Inferior parietal cortex (tissue), 1 donor: ENCODE data around the gene PHOSPHO1.

ENCODE experiments used
- DNase-seq: peaks from one replicate; pipeline ENCODE4 v3.0.0-alpha.2; 2016; ENCODE audit errors: extremely low spot score

Gene PHOSPHO1

DNA sequence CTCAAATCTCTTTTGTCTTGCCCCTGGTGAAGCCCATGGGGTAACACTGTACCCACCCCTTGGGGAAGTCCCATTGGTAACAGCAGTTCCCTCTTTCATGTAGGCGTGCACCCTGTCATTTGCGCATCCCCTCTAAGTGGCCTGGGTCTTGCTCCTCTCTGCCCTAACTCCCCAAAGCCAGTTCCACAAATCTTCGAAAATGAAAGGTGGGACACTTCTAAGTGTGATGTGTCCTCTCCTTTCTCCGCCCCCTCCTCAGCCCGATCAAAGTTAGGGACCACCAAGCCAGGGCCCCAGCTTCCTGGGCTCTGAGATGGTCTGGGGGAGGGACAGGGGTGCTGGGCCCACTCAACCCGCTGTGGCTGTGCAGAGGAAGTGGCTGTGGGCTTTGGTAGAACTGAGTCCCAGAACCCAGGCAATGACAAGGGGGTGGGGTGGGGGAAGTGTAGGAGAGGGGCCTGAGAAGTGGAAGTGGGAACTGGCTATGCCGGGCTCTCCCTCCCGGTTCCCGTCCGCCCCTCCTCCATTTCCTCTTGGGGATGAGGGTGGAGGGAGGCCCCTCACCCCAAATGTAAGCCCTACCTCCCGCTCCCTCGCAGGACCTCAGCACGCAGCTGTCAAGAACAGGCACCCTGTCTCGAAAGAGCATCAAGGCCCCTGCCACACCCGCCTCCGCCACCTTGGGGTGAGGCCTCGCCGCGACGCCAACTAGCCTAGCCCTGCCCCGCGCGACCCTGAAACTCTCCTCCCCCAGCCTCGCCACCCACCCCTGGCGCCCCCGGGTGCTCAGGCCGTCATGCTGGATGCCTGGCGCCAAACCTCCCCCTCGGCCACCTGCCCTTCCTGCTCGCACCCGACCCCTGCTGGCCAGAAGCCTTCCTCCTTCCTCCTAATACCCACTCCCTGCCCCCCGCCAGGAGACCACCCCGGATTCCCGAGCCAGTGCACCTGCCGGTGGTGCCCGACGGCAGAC is 11.4 kb downstream of the PHOSPHO1 start:
- no peak for DNase-seq

DNA sequence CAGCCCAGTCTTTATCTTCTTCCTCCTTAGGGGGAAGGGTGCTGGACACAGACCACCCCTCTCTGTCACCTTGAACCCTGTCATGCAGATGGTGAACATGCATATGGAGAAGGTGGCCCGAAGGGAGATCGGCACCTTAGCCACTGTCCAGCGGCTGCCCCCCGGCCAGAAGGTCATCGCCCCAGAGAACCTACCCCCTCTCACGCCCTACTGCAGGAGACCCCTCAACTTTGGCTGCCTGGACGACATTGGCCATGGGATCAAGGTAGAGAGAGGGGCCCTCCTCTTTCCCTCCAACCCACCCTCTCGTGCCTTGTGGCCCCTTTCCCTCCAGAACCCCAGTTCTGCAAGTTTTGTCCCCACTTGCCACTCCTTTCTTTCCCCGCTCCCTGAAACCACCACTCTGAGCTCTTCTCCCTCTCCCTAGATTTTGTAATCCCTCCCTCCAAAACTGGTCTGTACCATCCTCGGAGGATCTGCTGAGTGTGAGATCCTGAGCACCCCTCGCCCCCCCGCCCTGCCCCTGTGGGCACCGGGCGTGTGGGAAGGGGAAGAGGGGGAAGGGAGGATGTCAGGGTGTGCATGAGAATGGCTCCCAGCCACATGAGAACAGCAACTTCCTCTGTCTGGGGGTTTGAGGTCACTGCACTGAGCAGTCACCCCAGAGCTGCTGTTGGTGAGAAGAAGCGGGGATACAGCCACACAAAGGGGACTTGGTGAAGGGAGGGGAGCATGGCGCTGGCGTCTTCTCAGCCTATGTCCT is 12.8 kb downstream of the PHOSPHO1 start:
- no peak for DNase-seq

DNA sequence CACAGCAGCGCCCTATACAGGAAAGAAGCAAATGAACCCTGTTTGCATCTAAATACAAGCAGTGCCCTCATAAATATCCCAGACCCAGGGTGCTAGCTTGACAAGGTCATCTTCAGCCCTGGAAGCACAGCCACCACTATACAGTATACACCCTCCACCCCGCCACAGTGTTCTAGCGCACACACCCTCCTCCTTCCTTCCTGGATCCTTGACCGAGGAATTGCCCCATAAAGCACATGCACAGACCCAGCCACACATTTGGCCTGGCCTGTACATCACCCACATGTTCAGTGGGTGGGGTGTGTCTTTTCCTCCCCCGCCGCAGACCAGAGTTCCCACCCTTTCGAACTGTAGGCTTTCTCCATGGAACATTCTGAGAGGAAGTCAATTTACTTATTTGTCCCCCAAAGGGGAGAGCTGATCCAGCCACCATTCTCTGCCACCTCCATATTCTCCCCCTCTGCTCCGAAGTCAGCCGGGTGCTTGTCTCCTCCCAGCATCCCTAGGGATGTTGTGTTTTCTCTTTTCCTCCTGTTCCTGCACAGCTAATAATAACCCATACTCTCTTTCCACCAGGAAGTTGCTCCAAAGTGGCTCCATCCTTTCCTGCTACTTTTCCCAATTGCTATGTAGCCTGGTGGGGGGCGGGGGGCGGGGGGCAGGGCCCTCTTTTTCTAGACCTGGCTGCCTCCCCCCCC is 13.5 kb downstream of the PHOSPHO1 start:
- DNase-seq: no peak

DNA sequence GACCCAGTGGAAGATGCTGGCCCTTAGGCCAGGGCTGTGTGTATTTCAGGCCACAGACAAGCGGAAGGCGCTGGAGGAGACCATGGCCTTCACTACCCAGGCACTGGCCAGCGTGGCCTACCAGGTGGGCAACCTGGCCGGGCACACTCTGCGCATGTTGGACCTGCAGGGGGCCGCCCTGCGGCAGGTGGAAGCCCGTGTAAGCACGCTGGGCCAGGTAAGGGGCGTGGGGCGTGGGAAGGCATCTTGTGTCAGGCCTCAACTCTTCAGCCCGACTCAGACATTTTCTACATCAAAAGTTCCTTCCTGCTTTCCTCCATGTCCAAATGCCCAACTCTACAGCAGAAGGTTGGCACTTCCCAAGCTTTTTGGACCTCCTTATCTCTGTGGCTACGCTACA is 14.1 kb downstream of the PHOSPHO1 start:
- DNase-seq: no peak

DNA sequence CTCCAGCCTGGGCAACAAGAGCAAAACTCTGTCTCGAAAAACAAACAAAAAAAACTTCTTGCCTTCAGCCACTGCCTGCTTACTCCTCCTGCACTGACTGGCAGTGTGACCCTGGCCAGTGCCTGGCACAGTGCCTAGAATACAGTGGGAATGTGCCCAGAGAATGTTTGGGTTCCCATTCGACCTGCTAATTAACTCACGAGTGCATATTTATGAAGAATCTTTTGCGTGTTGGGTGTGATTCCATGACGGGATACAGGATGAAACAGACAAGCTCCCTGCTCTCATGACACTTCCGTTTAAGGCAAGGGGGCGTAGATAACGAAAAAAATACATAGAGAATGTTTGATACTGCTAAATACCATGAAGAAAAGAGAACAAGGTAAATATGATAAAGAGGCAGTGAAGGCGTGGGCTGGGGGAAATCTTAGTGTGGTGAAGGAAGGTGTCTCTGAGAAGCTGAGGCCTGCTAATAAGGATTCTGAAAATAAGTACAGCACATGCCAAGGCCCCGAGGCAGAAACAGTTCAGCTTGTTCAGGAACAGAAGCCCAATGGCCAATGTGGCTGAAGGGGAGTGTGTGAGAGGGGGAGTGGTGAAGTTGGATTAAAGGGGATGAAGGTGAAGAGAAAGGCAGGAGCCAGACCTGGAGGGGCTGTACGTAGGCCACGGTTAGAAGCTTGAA is 15.8 kb downstream of the PHOSPHO1 start:
- no peak for DNase-seq

DNA sequence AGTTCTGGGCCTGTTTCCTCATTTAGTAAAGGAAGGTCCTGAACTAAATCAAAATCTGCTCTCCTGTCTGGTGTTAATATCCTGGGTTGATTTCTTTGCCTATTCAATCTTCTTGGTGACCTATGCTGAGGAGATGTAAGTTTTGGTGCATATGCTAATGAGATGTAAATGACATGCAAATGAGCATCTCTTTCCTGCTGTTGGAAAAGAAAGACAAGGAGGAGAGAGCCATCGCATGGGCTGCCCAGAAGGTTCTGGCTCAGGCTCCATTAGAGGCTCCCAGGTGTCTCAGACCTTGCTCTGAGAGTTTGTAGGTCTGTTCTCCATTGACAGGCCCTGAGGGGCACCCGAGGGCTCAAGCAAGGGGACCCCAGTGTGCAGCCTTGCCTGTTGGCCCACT is 16.7 kb downstream of the PHOSPHO1 start:
- no peak for DNase-seq

DNA sequence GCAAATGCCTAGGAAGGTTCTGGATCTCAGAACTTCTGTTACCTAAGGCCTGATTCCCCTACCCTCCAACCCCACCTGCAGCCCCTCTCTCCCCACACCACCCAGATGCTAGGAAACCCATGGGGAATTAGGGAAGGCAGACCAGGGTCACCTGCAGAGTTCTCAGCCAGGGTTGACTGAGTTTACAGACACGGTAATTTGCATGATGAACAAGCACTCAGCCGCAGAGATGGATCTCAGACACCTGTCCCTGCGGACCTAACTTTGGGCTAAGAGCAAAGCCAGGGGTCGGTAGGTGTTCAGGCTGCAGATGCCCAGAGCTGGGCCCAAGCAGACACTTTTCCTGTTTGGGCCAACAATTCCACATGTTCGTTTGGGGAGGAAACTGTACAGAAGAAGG is 17.2 kb downstream of the PHOSPHO1 start:
- no peak for DNase-seq

DNA sequence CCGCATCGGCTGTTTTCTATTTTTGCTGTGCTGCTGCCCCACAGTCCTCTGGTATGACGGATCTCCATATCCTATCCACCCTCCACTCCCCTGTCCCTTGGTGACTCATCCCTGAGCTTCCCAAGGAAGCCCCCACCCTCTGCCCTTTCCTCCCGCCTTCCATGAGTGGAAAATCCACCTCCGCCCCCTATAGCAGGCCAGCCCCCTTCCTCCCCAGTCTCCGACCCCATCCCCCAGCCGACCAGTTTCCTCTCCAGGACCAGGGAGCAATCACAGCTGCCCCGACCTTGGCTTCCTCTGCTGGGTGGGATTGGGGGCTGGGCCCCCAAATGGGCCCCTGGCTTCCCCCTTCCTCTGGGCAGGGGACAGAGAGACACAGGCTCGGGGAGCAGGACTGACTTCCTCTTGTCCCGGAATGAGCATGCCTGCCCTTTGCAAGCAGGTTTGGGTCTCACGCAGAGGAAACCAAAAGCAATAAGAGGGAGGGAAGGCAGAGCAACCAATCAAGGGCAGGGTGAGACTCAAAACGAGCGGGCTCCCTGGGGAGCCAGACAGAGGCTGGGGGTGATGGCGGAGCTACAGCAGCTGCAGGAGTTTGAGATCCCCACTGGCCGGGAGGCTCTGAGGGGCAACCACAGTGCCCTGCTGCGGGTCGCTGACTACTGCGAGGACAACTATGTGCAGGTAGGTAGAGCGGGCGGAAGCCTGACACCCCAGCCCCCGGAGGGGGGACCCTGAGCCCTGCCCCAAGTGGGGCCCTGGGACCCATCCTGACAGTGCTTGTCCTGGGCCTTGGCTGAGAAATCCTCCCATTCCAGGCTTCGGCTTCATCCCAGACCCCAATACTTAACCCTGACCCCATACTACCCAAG is 20.2 kb downstream of the PHOSPHO1 start, which contains the start of the genes ABI3 and GNGT2:
ABI3 (plus strand) TSS at position 550 of the 872 bp plus-strand sequence; CDS start at position 568, 18 bp downstream.
GNGT2 (minus strand) TSS at position 417 of the 872 bp plus-strand sequence. CDS start 3,152 bp downstream, outside the sequence.
- DNase-seq: no peak

DNA sequence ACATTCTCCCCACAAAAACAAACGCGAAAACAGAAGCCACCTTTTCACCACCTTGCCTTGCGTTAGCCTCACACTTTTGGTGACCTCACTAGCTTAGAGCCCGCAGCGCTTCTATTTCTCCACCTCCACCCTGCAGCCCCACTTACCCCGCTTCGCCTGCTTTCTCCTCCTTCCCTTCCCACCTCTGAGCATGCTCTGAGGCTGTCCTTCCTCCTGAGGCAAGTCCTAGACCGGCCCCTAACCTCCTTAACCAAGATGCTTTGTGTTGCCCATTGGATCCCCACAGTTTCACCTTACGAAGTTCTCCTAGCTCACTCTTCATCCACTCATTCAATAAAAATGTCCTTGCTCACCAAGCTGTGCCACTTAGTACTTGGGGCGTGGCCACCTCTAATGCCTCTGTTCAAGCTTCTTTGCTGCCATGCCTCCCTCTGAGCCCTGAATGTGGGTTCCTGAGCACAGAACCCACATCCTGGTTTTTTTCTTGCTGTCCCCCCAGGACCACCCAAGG is 21.5 kb downstream of the PHOSPHO1 start:
- DNase-seq: no peak

DNA sequence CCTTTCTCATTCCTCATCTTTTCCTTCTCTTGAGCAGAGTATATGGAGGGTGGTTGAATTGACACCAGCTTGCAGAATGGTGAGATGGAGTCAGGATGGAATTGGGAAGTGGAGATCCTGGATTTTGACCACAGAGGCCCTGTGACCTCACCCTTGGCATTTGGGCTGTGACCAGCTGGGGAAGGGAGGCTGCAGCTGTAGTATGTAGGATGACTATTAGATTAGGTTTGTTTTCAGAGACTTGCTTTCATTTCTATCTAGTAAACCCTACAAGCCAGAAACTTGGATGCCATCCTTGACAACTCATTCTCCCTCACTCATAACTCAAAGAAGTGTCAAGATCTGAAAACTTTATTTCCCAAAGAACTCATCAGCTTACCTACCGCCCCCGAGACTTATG is 26.1 kb downstream of the PHOSPHO1 start:
- DNase-seq: no peak

DNA sequence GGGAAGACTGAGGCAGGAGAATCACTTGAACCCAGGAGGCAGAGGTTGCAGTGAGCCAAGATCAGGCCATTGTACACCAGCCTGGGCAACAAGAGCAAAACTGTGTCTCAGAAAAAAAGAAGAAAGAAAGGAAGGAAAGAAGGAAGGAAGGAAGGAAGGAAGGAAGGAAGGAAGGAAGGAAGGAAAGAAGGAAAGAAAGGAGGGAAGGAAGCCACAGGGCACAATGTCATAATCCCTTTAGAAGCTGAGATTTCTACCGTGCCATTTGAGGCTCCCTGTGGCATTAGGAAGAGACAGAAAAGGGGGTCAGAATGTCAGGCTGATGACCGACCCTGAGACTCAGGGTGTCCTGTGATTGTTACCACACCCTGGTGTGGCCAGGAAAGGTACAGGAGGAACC is 26.8 kb downstream of the PHOSPHO1 start:
- no peak for DNase-seq

DNA sequence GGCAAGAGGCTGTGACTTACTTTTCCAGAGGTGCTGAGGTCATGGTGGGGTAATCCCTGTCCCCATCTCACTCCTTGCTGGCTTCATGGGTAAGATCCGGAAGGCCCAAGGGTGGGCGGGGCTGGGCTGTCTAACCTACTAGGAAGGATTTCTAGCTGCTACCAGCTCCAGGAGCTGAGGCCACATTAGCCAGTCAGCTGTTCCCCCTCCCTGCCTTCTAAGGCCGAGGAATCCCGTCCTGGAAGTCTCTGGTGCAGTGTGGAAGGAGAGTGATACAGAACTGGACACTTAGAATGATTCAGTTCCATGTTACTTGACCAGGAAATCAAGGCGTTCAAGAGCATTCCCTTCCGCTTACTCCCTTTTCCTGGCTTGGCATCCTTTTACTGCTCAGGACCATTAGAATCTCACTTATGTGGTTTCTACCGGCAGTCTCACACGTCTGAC is 29.1 kb downstream of the PHOSPHO1 start:
- DNase-seq: no peak

DNA sequence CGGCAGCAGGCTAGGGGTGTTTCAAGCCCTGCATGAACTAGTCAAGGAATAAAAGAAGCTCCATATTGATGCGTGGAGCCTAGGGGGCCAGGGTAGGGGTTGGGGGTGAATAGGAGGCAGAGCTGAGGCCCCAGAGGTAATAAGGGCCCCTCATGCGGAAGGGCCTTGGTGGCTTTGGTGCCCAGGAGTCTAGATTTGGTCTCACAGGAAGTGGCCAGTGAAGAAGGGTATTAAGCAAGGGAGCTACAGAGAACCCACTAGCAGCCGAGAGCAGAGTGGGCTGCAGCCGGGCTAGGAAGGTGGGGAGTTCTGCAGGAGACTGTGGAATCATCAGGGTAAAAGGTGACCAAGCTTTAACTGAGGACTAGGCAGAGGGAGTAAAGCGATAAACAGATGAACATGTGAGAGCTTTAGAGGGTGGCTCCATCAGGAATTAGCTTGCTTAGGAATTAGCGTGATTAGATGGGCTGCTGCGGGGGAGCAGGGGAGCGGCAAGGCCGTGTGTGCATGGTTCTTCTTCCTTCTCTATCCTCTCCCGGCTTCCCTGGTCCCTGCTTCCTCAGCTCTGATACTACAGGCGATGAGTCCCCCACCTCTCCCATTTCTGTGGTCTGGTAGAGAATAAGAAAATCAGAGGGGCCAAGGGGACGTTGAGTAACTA is 30.0 kb downstream of the PHOSPHO1 start:
- DNase-seq: no peak

DNA sequence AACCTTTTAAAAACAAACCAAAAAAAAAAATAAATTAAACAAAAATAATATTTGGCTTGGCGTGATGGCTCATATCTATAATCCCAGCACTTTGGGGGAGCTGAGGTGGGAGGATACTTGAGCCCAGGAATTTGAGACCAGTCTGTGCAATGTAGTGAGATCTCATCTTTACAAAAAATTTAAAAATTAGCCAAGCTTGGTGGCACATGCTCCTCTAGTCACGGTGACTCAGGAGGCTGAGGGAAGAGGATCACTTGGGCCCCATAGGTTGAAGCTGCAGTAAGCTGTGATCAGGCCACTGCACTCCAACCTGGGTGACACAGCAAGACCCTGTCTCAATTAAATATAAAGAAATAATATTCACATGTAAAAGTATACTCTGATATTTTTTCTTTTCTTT is 32.4 kb downstream of the PHOSPHO1 start:
- DNase-seq: no peak

DNA sequence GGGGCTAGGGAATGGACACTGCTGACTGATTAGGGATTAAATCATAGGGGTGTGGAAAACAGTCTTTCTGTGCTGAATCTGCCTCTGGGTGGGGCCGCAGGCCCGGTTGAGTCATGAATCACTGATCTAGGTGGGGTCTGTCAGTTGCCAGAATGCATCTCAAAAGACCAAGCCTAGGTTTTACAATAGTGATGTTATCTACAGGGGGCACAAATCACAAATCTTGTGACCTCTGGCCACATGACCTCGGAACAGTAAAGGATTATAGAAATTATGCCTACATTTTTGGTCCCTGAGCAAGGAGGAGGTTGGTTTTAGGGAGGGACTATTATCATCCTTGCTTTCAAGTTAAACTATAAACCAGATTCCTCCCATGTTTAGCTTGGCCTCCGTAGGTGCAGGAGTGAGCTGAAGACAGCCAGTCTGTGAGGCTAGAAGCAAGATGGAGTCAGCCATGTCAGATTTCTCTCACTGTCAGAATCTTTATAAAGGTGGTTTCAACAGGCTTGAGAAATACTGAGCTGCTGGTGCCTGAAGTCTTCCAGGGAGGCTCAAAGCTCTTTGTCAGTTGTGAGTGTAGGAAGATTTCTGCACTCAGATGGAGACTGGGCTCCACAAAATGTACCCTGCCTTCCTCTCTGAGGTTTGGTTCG is 33.1 kb downstream of the PHOSPHO1 start:
- DNase-seq: no peak

DNA sequence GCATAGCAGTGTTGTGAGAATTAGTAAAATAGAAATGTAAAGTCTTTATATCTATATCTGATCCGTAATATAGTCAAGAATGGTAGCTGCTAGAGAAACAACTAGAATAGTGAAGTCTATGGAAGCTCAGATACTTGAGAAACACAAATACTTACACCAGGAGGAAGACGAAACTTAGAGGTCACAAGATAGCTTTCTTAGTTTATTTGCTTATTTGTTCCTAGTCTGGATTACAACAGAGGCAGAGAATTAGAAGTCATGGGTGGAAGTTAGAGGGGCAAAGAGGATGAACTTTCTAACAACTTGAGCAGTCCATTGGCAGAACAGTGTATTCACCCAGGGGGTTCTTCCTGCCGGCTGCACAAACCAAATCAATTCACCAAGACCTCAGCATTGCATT is 34.1 kb downstream of the PHOSPHO1 start:
- no peak for DNase-seq

DNA sequence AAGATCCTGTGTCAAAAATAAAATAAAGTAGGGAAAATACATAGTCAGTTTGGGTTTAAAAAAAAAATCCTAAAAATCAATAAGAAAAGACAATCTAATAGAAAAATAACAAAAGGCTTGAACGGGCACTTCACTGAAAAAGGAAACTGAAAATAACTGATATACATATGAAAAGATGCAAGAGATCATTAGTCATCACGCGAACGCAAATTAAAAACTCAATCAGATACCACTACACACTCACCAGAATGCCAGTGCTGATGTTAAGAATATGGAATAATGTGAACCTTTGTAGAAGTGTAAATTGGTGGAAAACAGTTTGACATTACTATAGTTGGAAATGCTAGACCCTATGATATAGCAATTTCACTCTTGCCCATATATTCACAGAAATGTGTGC is 34.8 kb downstream of the PHOSPHO1 start:
- no peak for DNase-seq

DNA sequence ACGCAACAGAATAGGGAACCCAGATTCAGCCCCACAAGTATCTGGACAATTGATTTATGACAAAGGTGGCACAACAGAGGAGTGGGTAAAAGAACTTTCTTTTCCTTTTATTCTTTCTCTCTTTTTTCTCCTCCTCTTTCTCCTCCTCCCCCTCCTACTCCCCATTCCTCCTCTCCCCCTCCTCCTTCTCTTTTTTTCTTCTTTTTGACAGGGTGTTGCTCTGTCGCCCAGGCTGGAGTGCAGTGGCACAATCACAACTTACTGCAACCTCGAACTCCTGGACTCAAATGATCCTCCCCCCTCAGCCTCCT is 36.3 kb downstream of the PHOSPHO1 start:
- no peak for DNase-seq
